ENCODE data around the gene KRT80.

GRCh38 chr12:52126050-52126604, 65.7 kb downstream of the KRT80 start:
- TF ChIP-seq CTCF (IDR thresholded peaks at IDR 0.05), result no peak
- TF ChIP-seq ZFX (IDR thresholded peaks at IDR 0.05; ENCODE audit: borderline replicate concordance), result no peak

All from 22Rv1 (cell line).